ENCODE data around the gene CDKN2B.
"Not testable (repeated sequence)": the region's sequence is repeated elsewhere in the genome, so short reads cannot be mapped to it uniquely, and the experiment has no call there.

CDKN2B gene

GRCh38 chr9:22008717-22009505, at the start of gene CDKN2B:
Gene CDKN2B (minus strand): TSS chr9:22009305. CDS start chr9:22008953, 352 bp downstream.
- DNase-seq (ENCODE audit: low spot score): peak; percentile 97

- DNase-seq (ENCODE audit: low spot score): not testable (repeated sequence)
Observed at GRCh38 chr9:22057972-22058371, 48.9 kb upstream of the CDKN2B start.

- DNase-seq (ENCODE audit: low spot score): no peak
Observed at GRCh38 chr9:22056402-22056801, 47.3 kb upstream of the CDKN2B start.

DNA sequence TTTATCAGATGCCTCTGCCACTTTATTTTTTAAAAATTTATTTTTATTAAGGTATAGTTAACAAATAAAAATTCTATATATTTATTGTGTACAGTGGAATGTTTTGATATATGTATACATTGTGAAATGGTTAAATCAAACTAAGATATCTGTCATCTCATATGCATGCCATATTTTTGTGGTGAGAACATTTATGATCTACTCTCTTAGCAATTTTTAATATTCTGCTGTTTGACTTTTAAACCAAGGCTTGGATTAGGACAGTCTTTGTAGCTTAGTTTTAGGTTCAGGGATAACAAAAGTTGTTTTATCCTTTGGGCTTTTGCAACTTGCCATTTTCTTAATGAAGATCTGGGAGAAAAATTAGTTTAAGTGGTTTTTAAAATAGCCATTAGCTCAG, 46.0 kb upstream of the CDKN2B start:
- DNase-seq (ENCODE audit: low spot score): no peak

- DNase-seq (ENCODE audit: low spot score): no peak
Observed at GRCh38 chr9:22054529-22054928, 45.4 kb upstream of the CDKN2B start.

DNA sequence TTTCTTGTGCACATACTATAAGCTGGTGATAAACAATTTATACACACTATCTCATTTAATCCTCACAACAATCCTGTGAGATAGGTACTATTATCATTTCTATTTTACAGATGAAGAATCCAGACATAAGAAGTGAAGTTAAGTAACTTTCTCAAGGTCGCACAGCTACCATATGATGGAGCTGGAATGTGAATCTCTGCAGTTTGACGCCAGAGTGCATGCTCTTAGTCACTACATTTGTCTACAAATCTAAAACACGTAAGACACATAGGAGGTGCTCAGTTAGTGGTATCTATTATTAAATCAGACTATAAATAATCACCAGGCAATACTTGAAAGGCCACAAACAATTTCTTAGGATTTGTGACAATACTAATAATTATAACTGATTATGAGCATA, 45.0 kb upstream of the CDKN2B start:
- no peak for DNase-seq (ENCODE audit: low spot score)

GRCh38 chr9:22053178-22053577, 44.1 kb upstream of the CDKN2B start:
- DNase-seq (ENCODE audit: low spot score): no peak

- no peak for DNase-seq (ENCODE audit: low spot score)
Observed at GRCh38 chr9:22052376-22052945, 43.4 kb upstream of the CDKN2B start.

- no peak for DNase-seq (ENCODE audit: low spot score)
Observed at GRCh38 chr9:22050924-22051323, 41.8 kb upstream of the CDKN2B start.

DNA sequence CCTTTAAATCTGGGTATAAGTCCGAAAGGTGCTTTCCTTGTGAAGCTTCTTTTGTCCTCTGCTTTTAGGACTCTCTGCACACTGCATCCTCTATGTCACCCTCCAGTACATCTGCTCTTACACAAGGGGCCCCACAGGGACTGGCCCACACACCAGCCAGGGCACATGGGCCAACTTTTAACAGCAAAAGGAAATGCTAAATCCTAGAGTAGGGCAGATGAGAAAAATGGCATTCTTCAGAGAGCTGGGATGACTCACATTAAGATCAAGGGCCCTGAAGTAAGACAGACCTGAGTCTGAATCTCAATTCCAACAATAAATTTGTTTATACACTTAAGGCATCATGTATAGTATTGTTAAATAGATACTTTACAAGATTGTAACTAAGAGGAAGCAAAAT, 40.3 kb upstream of the CDKN2B start:
- no peak for DNase-seq (ENCODE audit: low spot score)

DNA sequence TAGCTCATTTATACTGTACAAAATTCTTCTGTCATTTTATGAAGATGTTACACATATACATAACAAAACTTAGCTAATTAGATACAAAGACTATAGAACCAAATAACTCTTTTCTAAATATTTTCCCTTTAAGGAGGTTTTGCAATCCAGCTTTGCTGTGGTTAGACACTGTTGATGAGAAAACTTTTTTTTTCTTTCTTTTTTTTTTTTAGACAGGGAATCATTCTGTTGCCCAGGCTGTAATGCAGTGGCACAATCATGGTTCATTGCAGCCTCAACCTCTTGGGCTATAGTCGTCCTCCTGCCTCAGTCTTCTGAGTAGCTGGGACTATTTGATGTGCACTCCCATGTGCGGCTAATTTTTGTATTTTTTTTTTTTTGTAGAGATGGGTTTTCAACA, 38.5 kb upstream of the CDKN2B start:
- DNase-seq (ENCODE audit: low spot score): no peak

GRCh38 chr9:22046243-22046885, 37.3 kb upstream of the CDKN2B start:
- DNase-seq (ENCODE audit: low spot score): no peak

- DNase-seq (ENCODE audit: low spot score): no peak
Observed at GRCh38 chr9:22045423-22045822, 36.3 kb upstream of the CDKN2B start.

DNA sequence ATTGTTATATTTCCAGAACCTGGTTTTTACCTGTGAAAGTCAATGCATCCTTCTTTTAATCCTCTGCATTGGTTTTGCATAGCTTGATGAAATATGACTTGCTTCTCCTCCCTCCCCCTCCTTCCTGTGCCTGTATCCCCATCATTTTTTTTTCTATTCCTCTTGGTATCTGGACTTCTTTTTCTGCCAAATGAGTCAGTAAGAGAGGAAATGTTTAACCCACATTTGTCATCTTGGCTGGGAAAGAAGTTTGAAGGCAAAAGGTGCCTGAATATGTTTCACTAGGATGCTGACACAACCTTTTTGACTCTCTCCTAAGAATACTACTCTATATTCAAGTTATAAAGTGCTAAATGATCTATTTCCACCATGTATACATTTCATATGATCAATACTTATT, 35.5 kb upstream of the CDKN2B start:
- DNase-seq (ENCODE audit: low spot score): no peak

- DNase-seq (ENCODE audit: low spot score): no peak
Observed at GRCh38 chr9:22043928-22044327, 34.8 kb upstream of the CDKN2B start.

DNA sequence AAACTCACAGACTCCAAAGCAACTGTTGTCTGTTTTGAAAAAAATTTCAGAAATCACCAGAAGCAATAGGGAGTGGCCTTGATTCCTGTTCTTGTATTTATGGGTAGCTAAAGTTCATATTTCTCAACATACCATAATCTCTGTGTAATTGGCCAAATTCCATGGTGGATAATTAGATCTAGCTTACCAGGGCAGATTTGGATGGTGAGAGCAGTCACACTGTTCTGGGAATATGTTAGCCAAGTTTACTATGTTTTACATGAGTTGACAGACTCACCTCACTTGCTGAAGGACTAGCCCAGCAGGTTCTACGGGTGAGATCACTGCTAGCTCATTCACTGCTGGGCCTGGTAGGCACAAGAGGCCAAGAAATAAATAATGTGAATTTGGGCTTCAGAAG, 32.7 kb upstream of the CDKN2B start:
- DNase-seq (ENCODE audit: low spot score): no peak

DNA sequence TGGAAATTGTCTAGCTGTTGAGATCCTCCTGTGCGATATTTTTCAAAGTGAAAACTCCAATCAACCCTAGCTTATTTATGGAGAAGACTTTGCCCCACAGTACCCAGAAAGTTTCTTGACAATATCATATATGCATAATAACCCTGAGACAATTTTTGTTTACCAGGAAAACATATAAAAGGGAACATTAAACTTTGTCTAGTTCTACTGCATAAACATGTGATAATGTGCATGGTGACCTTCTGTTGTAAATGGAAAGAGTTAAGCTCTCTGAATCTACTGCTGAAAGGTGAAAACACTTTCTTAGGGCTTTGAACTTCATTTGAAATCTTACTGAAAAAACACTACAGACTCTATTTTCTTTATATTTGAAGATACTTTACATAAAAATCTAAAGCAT, 32.2 kb upstream of the CDKN2B start:
- DNase-seq (ENCODE audit: low spot score): no peak

GRCh38 chr9:22040760-22041159, 31.7 kb upstream of the CDKN2B start:
- DNase-seq (ENCODE audit: low spot score): no peak

DNA sequence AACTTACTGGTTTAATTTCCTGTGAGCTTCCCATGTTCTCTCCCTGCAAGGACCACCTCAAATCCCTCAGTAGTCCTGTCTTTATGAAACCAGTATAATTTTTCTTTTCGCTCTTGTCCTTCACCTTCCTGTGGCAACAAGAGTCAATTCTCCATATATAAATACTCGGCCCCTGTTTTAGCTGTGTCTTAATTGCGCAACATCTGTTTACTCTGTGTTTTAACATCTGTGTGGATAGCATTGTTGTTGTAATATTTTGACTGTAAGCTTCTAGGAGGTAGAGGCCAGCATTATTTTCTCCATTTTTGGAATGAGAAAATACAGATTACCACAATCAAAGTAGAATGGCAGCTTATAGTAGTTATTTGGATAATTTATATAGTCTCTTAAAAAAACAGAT, 30.2 kb upstream of the CDKN2B start:
- no peak for DNase-seq (ENCODE audit: low spot score)

GRCh38 chr9:22037954-22038690, 29.0 kb upstream of the CDKN2B start:
- DNase-seq (ENCODE audit: low spot score): no peak

DNA sequence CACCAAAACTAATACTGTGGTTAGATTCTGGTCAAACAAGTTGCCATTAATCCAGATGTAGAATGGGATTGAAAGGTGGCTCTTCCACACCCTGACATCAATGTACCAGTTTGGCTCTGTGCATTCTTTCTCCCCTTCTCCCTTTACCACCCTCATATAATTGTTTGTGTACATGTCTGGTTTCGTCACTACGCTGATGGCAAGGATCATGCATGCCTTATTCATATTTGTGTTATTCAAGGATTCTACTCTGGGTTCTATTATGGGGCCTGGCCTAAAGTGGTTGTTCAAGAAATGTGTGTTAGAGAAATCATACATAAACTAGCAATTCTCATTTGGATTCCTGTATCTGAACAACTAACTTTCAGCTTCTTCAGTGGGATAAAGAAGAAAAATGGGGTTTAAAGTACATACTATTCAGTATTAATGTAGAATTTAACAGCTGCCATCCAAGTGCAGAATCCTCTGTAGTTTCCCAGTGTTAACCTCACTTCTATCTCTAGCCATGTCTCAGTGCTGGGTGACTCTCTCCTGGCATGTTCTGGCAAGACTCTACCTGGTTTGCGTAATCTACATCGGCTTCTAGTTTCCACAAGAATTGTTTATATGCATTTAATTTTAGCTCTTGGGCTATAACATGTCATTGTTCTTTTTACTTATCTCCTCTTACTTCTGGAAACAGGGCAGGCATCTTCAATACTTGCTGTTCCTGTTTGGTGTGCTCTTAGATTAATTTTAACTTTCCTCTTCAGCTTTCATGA, 27.9 kb upstream of the CDKN2B start:
- no peak for DNase-seq (ENCODE audit: low spot score)

DNA sequence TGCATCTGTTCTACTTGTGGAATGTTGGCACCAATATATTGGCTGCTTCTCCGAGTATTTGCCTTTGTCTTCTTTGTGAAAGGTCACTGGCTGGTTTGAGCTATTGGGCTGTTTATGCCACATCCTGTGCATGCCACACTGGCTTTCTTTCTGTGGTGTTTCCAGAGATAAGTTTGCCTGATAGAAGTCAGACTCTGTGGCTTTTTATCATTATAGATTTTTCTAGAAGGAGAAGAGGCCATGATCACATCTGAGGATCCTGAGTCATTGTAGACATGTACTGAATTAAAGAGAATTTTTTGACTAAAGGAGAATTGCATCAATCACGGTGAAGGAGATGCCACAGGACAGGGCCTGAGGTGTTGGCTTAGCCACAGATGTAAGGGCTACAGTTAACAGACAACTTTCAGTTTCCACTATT, 26.5 kb upstream of the CDKN2B start:
- no peak for DNase-seq (ENCODE audit: low spot score)

Measured in D341Med (cell line).